Vagina (tissue), 2 donors: ENCODE data around the gene FFAR1.

Experiments used
- CTCF ChIP-seq, 3 experiments: fragments of 450-650 bp in 2 of 3; fragments of 200-600 bp in 1 of 3; sonication (generic) in 1 of 3; IDR thresholded peaks; one replicate each; pipeline ENCODE4 v1.5.1; 2017 to 2019; ENCODE audit warnings: antibody characterized with exemption in 3 of 3, mild to moderate bottlenecking in 2 of 3, moderate library complexity in 2 of 3
- POLR2A ChIP-seq, 2 donors: fragments of 450-650 bp; IDR thresholded peaks; one replicate each; pipeline ENCODE4 v1.6.1; 2017; ENCODE audit warnings: antibody characterized with exemption in 2 of 2, mild to moderate bottlenecking in 2 of 2, moderate library complexity in 2 of 2
- POLR2AphosphoS5 ChIP-seq, 2 donors: sonication (generic); formaldehyde crosslinking; IDR thresholded peaks; one replicate each; pipeline ENCODE4 v1.9.0; 2017; ENCODE audit warnings: antibody characterized with exemption in 2 of 2, mild to moderate bottlenecking in 2 of 2, low read depth in 1 of 2; ENCODE audit not compliant: insufficient read depth in 1 of 2

GRCh38 chr19:35346193-35347052 lies 1.3 kb upstream of the FFAR1 start:
- no peak for TF ChIP-seq CTCF (IDR thresholded peaks at IDR 0.05)
- TF ChIP-seq POLR2A (IDR thresholded peaks at IDR 0.05) = no peak
- no peak for TF ChIP-seq POLR2AphosphoS5 (IDR thresholded peaks at IDR 0.05; ENCODE audit: insufficient read depth in 1 of 2, low read depth in 1 of 2)
